GM12874 (cell line): Measurements from ENCODE around the gene ANKMY2.

Experiments used
- CTCF ChIP-seq: IDR thresholded peaks from 2 replicates; pipeline ENCODE4 v1.5.1; 2011; ENCODE audit warnings: low read depth, mild to moderate bottlenecking, control low read depth, low read length, moderate library complexity; ENCODE audit not compliant: insufficient read depth

The ANKMY2 gene

GRCh38 chr7:16630654-16631053, 14.9 kb downstream of the ANKMY2 start:
- TF ChIP-seq CTCF = no peak

- no peak for TF ChIP-seq CTCF
Observed at GRCh38 chr7:16627236-16627635, 18.3 kb downstream of the ANKMY2 start.

GRCh38 chr7:16626388-16626787, 19.2 kb downstream of the ANKMY2 start:
- no peak for TF ChIP-seq CTCF

- no peak for TF ChIP-seq CTCF
Observed at GRCh38 chr7:16619979-16620408, 25.6 kb downstream of the ANKMY2 start.

- no peak for TF ChIP-seq CTCF
Observed at GRCh38 chr7:16616542-16616941, 29.0 kb downstream of the ANKMY2 start.

- no peak for TF ChIP-seq CTCF
Observed at GRCh38 chr7:16616122-16616521, 29.4 kb downstream of the ANKMY2 start.

GRCh38 chr7:16615228-16615627, 30.3 kb downstream of the ANKMY2 start:
- no peak for TF ChIP-seq CTCF

- no peak for TF ChIP-seq CTCF
Observed at GRCh38 chr7:16611711-16612110, 33.8 kb downstream of the ANKMY2 start.
